Astrocyte (in vitro differentiated cells and primary cell): ENCODE data around the gene AMOTL1. TPM values are rescaled to one million over a fixed set of nuclear protein-coding genes. Genes with fewer than 3 reads are reported as not detected.

Source experiments
- DNase-seq: peaks from one replicate; pipeline ENCODE4 v3.0.0-alpha.2; 2010; ENCODE audit warnings: low read depth
- FAIRE-seq: peaks from 2 replicates; lab custom pipeline; 2011; peaks lifted over from hg19 to GRCh38; lab: Jason Lieb, UNC
- H2AFZ ChIP-seq: 2 replicates; pipeline ENCODE4 v1.6.0; 2012; ENCODE audit warnings: low read depth, low read length, inconsistent platforms
- H3K27ac ChIP-seq: 2 replicates; pipeline ENCODE4 v1.5.1; 2011; ENCODE audit warnings: low read depth, low read length, inconsistent platforms
- H3K27me3 ChIP-seq: 2 replicates; pipeline ENCODE4 v1.6.0; 2011; ENCODE audit warnings: low read length, inconsistent platforms; ENCODE audit not compliant: insufficient read depth
- H3K36me3 ChIP-seq: 2 replicates; pipeline ENCODE4 v1.5.1; 2011; ENCODE audit warnings: low read length, inconsistent platforms; ENCODE audit not compliant: insufficient read depth
- H3K4me1 ChIP-seq: 2 replicates; pipeline ENCODE4 v1.5.1; 2011; ENCODE audit warnings: low read length, inconsistent platforms; ENCODE audit not compliant: insufficient read depth
- H3K4me2 ChIP-seq: 2 replicates; pipeline ENCODE4 v1.6.0; 2012; ENCODE audit warnings: low read length, inconsistent platforms
- H3K4me3 ChIP-seq: 2 replicates; pipeline ENCODE4 v1.5.1; 2011; ENCODE audit warnings: low read depth, mild to moderate bottlenecking, low read length, inconsistent platforms; ENCODE audit not compliant: insufficient read depth
- H3K79me2 ChIP-seq: 2 replicates; pipeline ENCODE4 v1.6.0; 2012; ENCODE audit warnings: mild to moderate bottlenecking, low read length, inconsistent platforms; ENCODE audit not compliant: insufficient read depth
- H3K9ac ChIP-seq: 2 replicates; pipeline ENCODE4 v1.6.0; 2012; ENCODE audit warnings: mild to moderate bottlenecking, low read length, inconsistent platforms
- H3K9me3 ChIP-seq: 2 replicates; pipeline ENCODE4 v1.5.1; 2012; ENCODE audit warnings: low read depth, mild to moderate bottlenecking, low read length, inconsistent platforms; ENCODE audit not compliant: insufficient read depth
- H4K20me1 ChIP-seq: 2 replicates; pipeline ENCODE4 v1.6.0; 2012; ENCODE audit warnings: low read length, inconsistent platforms; ENCODE audit not compliant: insufficient read depth
- H3K27ac Mint-ChIP-seq: one replicate; pipeline ENCODE4 v1.8.0; 2021; ENCODE audit warnings: mild to moderate bottlenecking, mixed read lengths; ENCODE audit not compliant: unreplicated experiment
- H3K27me3 Mint-ChIP-seq: one replicate; pipeline ENCODE4 v1.8.0; 2021; ENCODE audit warnings: low read depth, mixed read lengths; ENCODE audit not compliant: unreplicated experiment
- H3K36me3 Mint-ChIP-seq: one replicate; pipeline ENCODE4 v1.8.0; 2021; ENCODE audit warnings: low read depth, mixed read lengths; ENCODE audit not compliant: unreplicated experiment
- H3K4me1 Mint-ChIP-seq: one replicate; pipeline ENCODE4 v1.8.0; 2021; ENCODE audit warnings: low read depth, mixed read lengths; ENCODE audit not compliant: unreplicated experiment
- H3K4me3 Mint-ChIP-seq: one replicate; pipeline ENCODE4 v1.8.0; 2021; ENCODE audit warnings: mild to moderate bottlenecking, moderate library complexity, mixed read lengths; ENCODE audit not compliant: unreplicated experiment
- H3K9me3 Mint-ChIP-seq: one replicate; pipeline ENCODE4 v1.8.0; 2021; ENCODE audit warnings: mild to moderate bottlenecking, mixed read lengths; ENCODE audit not compliant: unreplicated experiment
- EZH2 ChIP-seq: IDR thresholded peaks from 2 replicates; pipeline ENCODE4 v1.6.1; 2012; ENCODE audit warnings: mild to moderate bottlenecking, low read length, inconsistent platforms; ENCODE audit not compliant: insufficient read depth
- total RNA-seq: library from RNA; stranded (reverse); gene quantifications from 2 replicates; pipeline ENCODE4 v1.2.1, GENCODE V29; 2021
- TF ChIP-seq, protein P1 (sequence below): IDR thresholded peaks from 2 replicates; pipeline ENCODE4 v1.5.1; 2011; ENCODE audit warnings: low read depth, mild to moderate bottlenecking, inconsistent platforms, low read length, moderate library complexity; ENCODE audit not compliant: insufficient read depth

Gene AMOTL1
- total RNA-seq, 1 donor from 2014 or later, result 47.8 TPM

DNA sequence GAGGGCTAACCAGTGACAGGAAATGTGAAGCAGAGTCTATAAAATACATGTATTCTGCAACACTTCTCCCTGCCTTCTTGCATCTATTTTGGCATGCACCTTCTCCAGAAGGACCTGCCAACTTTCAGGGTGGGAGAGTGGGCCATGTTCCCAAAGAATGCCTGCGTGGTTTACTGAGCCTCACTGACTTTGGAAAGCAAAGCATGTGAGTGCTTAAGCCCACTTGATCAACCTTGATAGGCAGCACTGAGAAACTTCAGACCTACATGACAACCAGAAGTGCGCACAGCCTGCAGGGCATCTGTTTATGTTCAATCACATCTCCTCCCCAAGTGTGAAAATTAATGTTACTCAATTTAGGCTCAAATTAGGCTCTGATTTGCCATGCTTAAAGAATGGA lies 69.2 kb downstream of the AMOTL1 start:
- Histone ChIP-seq H3K27me3 (no peaks in the 10 kb centered on the region), H2AFZ (no peak overlapping the region), H3K9me3 (no peaks in the 10 kb centered on the region), H3K4me1 (peaks cover 18% of the 10 kb centered on the region), H3K36me3 (peaks cover 29% of the 10 kb centered on the region), H3K27ac (no peak overlapping the region), H3K9ac (no peak overlapping the region), H3K4me2 (no peak overlapping the region), H3K4me3 (no peak overlapping the region), H4K20me1 (peaks cover 45% of the 10 kb centered on the region), H3K79me2 (peaks cover 50% of the 10 kb centered on the region)
- TF ChIP-seq, protein P1, sequence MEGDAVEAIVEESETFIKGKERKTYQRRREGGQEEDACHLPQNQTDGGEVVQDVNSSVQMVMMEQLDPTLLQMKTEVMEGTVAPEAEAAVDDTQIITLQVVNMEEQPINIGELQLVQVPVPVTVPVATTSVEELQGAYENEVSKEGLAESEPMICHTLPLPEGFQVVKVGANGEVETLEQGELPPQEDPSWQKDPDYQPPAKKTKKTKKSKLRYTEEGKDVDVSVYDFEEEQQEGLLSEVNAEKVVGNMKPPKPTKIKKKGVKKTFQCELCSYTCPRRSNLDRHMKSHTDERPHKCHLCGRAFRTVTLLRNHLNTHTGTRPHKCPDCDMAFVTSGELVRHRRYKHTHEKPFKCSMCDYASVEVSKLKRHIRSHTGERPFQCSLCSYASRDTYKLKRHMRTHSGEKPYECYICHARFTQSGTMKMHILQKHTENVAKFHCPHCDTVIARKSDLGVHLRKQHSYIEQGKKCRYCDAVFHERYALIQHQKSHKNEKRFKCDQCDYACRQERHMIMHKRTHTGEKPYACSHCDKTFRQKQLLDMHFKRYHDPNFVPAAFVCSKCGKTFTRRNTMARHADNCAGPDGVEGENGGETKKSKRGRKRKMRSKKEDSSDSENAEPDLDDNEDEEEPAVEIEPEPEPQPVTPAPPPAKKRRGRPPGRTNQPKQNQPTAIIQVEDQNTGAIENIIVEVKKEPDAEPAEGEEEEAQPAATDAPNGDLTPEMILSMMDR, result no peak
- no peak for TF ChIP-seq EZH2
- H3K27ac Mint-ChIP-seq, result no peak overlapping the region
- peaks cover 14% of the 10 kb centered on the region for H3K36me3 Mint-ChIP-seq
- DNase-seq, result no peak
- H3K27me3 Mint-ChIP-seq, result no peaks in the 10 kb centered on the region
- H3K9me3 Mint-ChIP-seq, result no peaks in the 10 kb centered on the region
- H3K4me1 Mint-ChIP-seq, result peaks cover 9% of the 10 kb centered on the region
- no peak overlapping the region for H3K4me3 Mint-ChIP-seq
- no peak for FAIRE-seq

DNA sequence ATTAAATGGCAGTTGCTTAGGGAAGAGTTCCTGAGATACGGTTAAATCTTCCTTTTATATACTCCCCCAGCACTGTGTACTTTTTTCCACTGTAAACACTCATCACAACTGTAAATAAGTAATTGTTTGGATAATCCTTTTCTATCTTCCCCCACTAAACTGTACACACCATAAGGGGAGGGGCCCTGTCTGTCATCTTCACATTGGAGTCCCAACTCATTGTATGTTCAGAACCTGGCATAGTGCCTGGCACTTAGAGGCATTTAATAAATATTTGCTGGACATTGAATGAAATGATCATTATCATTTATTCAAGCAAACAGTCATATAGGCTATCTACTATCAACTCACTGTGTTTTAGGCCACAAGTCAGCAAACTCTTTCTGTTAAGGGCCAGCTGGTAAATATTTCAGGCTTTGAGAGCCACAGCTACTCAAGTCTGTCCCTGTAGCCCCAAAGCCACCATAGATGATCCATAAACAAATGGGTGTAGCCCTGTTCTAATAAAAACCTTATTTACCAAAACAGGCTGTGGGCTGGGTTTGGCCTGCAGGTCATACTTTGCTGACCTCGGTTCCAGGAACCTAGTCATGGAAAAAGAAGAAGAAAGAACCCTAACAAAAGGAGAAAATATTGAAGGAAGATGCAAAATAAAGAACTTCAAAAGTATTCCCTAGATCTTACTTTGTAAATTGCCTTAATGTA lies 70.0 kb downstream of the AMOTL1 start:
- DNase-seq (no peak), FAIRE-seq (no peak)
- H3K9me3 Mint-ChIP-seq, result no peaks in the 10 kb centered on the region

More for the DNA sequence above, 70.0 kb downstream of the AMOTL1 start:
- Histone ChIP-seq H3K4me3 (no peak overlapping the region), H3K9ac (no peak overlapping the region), H3K27me3 (no peaks in the 10 kb centered on the region), H3K79me2 (peaks cover 42% of the 10 kb centered on the region), H2AFZ (no peak overlapping the region), H3K4me2 (no peak overlapping the region), H3K9me3 (no peaks in the 10 kb centered on the region), H4K20me1 (peaks cover 45% of the 10 kb centered on the region), H3K4me1 (peaks cover 18% of the 10 kb centered on the region), H3K27ac (no peak overlapping the region), H3K36me3 (peaks cover 22% of the 10 kb centered on the region)
- TF ChIP-seq EZH2, result no peak
- TF ChIP-seq, protein P1, result no peak
- Mint-ChIP-seq H3K4me3 (no peak overlapping the region), H3K36me3 (peaks cover 9% of the 10 kb centered on the region), H3K27ac (no peak overlapping the region), H3K27me3 (no peaks in the 10 kb centered on the region), H3K4me1 (peaks cover 9% of the 10 kb centered on the region)
